Measurements from ENCODE around the gene CHN1. TPM values are rescaled to one million over a fixed set of nuclear protein-coding genes. Genes with fewer than 3 reads are reported as not detected.

CHN1 gene
- total and polyA plus RNA-seq, 2 donors from 2014 or later, result 6.5 to 14.1 TPM

DNA sequence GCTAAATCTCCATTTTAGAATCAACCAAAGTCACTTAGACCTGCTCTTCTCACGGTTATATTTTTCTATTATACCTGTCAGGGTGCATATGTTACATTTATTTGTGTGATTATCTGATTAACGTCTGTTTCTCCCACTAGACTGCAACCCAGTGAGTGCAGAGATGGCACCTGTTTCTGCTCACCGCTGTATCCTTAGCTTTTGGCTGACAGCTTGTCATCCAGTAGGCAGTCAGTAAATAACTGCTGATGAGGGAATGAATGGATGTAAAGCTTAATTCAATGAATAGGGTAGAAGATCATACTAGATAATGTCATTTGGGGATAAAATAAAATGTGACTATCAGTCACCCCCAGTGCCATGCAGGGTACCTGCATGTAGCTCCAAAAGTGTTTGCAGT, 234.0 kb downstream of the CHN1 start:
- H3K4me1 ChIP-seq (ENCODE audit: control insufficient read depth in 2 of 3, insufficient read depth in 2 of 3, low read depth in 1 of 3, low read length in 3 of 3), result peaks cover 0 to 6% (median 0%) of the 10 kb centered on the region in 3 donors
- H3K27me3 ChIP-seq (ENCODE audit: control insufficient read depth, insufficient read depth, low read length), result no peaks in the 10 kb centered on the region
- no peaks in the 10 kb centered on the region for H3K36me3 ChIP-seq (ENCODE audit: control insufficient read depth in 2 of 3, insufficient read depth in 3 of 3, low read length in 3 of 3)
- intact Hi-C loops (cut with DNase I), result loop anchor here (10.0 kb wide), 1 partner anchor 214 kb away; no protein-coding TSS in a partner anchor
- H3K9ac ChIP-seq (ENCODE audit: low read length in 3 of 3), result no peak overlapping the region
- no peak overlapping the region for H3K4me3 ChIP-seq (ENCODE audit: low read length in 3 of 3)
- no peaks in the 10 kb centered on the region for H3K9me3 ChIP-seq (ENCODE audit: control insufficient read depth in 2 of 3, insufficient read depth in 1 of 3, low read length in 3 of 3)
- TF ChIP-seq, protein P1, sequence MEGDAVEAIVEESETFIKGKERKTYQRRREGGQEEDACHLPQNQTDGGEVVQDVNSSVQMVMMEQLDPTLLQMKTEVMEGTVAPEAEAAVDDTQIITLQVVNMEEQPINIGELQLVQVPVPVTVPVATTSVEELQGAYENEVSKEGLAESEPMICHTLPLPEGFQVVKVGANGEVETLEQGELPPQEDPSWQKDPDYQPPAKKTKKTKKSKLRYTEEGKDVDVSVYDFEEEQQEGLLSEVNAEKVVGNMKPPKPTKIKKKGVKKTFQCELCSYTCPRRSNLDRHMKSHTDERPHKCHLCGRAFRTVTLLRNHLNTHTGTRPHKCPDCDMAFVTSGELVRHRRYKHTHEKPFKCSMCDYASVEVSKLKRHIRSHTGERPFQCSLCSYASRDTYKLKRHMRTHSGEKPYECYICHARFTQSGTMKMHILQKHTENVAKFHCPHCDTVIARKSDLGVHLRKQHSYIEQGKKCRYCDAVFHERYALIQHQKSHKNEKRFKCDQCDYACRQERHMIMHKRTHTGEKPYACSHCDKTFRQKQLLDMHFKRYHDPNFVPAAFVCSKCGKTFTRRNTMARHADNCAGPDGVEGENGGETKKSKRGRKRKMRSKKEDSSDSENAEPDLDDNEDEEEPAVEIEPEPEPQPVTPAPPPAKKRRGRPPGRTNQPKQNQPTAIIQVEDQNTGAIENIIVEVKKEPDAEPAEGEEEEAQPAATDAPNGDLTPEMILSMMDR (IDR thresholded peaks at IDR 0.05; ENCODE audit: borderline replicate concordance, extremely low read depth, insufficient read depth), result no peak
- FAIRE-seq, result no peak
- DNase-seq, result no peak
- H3K27ac ChIP-seq (ENCODE audit: low read depth in 2 of 2, low read length in 2 of 2), result no peak overlapping the region

DNA sequence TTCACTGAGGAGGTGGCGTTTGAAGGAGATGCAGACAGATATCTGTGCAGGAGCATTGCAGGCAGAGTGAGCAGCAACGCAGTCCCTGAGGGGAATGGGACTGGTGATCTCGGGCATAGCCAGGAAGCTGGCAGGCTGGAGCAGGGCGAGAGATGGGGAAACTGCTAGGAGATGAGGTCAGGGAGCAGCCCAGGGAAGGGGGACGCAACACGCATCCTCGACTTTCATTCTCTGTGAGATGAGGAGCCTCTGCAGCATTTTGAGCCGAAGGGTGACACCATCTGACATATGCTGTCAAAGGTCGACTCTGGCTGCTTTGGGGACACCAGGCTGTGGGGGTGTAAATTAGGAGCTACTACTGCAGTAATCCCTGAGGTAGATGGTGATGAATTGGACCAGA, 236.6 kb downstream of the CHN1 start:
- intact Hi-C loops (cut with DNase I), result no loop called here
- peaks cover 0 to 6% (median 0%) of the 10 kb centered on the region in 3 donors for H3K4me1 ChIP-seq (ENCODE audit: control insufficient read depth in 2 of 3, insufficient read depth in 2 of 3, low read depth in 1 of 3, low read length in 3 of 3)
- H3K9me3 ChIP-seq (ENCODE audit: control insufficient read depth in 2 of 3, insufficient read depth in 1 of 3, low read length in 3 of 3), result no peaks in the 10 kb centered on the region
- DNase-seq (no peak), FAIRE-seq (no peak)
- no peak overlapping the region for H3K27ac ChIP-seq (ENCODE audit: low read depth in 2 of 2, low read length in 2 of 2)
- H3K27me3 ChIP-seq (ENCODE audit: control insufficient read depth, insufficient read depth, low read length), result no peaks in the 10 kb centered on the region
- TF ChIP-seq, protein P1 (IDR thresholded peaks at IDR 0.05; ENCODE audit: borderline replicate concordance, extremely low read depth, insufficient read depth), result no peak
- no peak overlapping the region for H3K9ac ChIP-seq (ENCODE audit: low read length in 3 of 3)
- H3K36me3 ChIP-seq (ENCODE audit: control insufficient read depth in 2 of 3, insufficient read depth in 3 of 3, low read length in 3 of 3), result no peaks in the 10 kb centered on the region
- no peak overlapping the region for H3K4me3 ChIP-seq (ENCODE audit: low read length in 3 of 3)

DNA sequence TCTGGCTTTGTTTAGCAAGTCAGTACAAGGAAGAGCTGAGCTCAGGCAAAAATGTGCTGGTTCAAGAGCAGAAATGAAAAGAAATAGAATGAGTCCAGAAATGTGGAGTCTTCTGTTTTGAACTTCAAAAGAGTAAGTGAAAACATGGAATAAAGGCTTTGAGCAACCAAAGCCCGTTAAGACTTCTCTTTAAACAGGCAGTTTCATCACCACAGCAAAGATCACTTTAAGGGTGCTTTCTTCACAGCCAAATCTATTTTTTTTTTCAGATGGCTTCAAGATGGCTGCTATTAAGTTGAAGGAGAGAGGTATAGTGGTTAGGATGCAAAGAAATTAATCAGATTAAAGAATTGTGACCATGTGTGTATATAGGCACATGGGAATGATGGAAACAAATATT, 238.9 kb downstream of the CHN1 start:
- no peak for FAIRE-seq

More for the DNA sequence above, 238.9 kb downstream of the CHN1 start:
- no peak overlapping the region for H3K27ac ChIP-seq (ENCODE audit: low read depth in 2 of 2, low read length in 2 of 2)
- H3K4me1 ChIP-seq (ENCODE audit: control insufficient read depth in 2 of 3, insufficient read depth in 2 of 3, low read depth in 1 of 3, low read length in 3 of 3), result no peaks in the 10 kb centered on the region
- H3K36me3 ChIP-seq (ENCODE audit: control insufficient read depth in 2 of 3, insufficient read depth in 3 of 3, low read length in 3 of 3), result no peaks in the 10 kb centered on the region
- no peak overlapping the region for H3K4me3 ChIP-seq (ENCODE audit: low read length in 3 of 3)
- intact Hi-C loops (cut with DNase I), result no loop called here
- H3K9ac ChIP-seq (ENCODE audit: low read length in 3 of 3), result no peak overlapping the region
- no peak for DNase-seq
- no peaks in the 10 kb centered on the region for H3K27me3 ChIP-seq (ENCODE audit: control insufficient read depth, insufficient read depth, low read length)
- TF ChIP-seq, protein P1 (IDR thresholded peaks at IDR 0.05; ENCODE audit: borderline replicate concordance, extremely low read depth, insufficient read depth), result no peak
- H3K9me3 ChIP-seq (ENCODE audit: control insufficient read depth in 2 of 3, insufficient read depth in 1 of 3, low read length in 3 of 3), result no peaks in the 10 kb centered on the region

Data from kidney (tissue), 14 donors.